Measurements from ENCODE around the gene NUCB1.

NUCB1 gene

DNA sequence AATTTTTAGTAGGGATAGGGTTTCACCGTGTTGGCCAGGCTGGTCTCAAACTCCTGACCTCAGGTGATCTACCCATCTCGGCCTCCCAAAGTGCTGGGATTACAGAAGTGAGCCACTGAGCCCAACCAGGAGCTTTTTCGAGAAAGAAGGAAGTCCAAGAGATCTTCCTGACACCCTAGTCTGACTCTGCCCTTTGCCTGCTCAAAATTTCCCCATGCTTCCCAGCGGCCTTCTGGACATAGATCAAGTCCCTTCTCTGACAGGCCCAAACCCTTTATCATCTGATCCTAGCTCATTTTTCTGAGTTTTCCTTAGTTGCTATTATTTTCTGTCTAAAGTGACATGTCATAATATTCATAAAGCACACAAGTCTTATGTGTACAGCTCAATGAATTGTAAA is 53.0 kb downstream of the NUCB1 start:
- H3K4me3 ChIP-seq (ENCODE audit: control insufficient read depth in 1 of 7, extremely low read depth in 1 of 7, insufficient read depth in 4 of 7, low read depth in 2 of 7, low read length in 6 of 7), result no peak overlapping the region
- WGBS (ENCODE audit: insufficient coverage), result 85% methylated on average over 4 of the region's 4 CpGs
- H3K27me3 ChIP-seq (replicated peaks in 2 of 5; ENCODE audit: control insufficient read depth in 4 of 5, insufficient read depth in 5 of 5, low read length in 4 of 5), result no peaks in the 10 kb centered on the region
- peaks cover 0 to 2% (median 0%) of the 10 kb centered on the region in 5 experiments for H3K9me3 ChIP-seq (ENCODE audit: control extremely low read depth in 1 of 5, control insufficient read depth in 4 of 5, insufficient read depth in 2 of 5, low read depth in 1 of 5, low read length in 4 of 5)
- H3K4me1 ChIP-seq (ENCODE audit: control extremely low read depth in 1 of 4, control insufficient read depth in 4 of 4, insufficient read depth in 4 of 4, low read length in 3 of 4), result peaks cover 0 to 19% (median 18%) of the 10 kb centered on the region in 4 experiments
- no peak for DNase-seq
- H3K36me3 ChIP-seq (ENCODE audit: control insufficient read depth in 4 of 4, insufficient read depth in 4 of 4, low read length in 3 of 4), result peaks cover 0 to 9% (median 6%) of the 10 kb centered on the region in 4 experiments
- H3K27ac ChIP-seq (ENCODE audit: insufficient read depth in 1 of 2, low read depth in 1 of 2, low read length in 2 of 2, poor library complexity in 1 of 2, severe bottlenecking in 2 of 2), result no peak overlapping the region
- ChIA-PET POLR2A (interaction anchor here (0.6 to 1.2 kb wide), 2 partner anchors 12 to 34 kb away, joined by 3 read pairs; partner anchors contain the start of gene FTL), CTCF (interaction anchor here (0.7 to 1.8 kb wide), 7 partner anchors 8 to 158 kb away, joined by 3 to 6 read pairs (median 4); partner anchors contain the start of genes FTL, GYS1 and RUVBL2)

DNA sequence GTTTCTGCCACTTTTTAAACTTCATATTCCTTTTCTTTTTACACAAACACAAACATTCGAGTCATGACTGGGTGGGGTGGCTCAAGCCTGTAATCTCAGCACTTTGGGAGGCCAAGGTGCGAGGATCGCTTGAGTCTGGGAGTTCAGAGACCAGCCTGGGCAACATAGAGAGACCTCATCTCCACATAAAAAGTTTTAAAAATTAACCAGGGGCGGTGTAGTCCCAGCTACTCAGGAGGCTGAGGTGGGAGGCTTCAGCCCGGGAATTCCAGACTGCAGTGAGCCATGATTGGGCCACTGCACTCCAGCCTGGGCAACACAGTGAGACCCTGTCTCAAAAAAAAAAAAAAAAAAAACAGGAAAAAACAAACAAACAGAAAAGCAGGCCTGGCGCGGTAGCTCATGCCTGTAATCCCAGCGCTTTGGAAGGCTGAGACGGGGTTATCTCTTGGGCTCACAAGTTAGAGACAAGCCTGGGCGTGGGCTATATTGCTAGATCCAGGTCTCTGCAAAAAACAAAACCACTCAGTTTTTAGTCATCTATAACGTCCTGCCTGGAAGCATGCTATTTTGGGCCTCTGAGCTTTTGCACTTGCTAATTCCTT is 54.0 kb downstream of the NUCB1 start:
- POLR2A ChIA-PET, result interaction anchor here (0.6 to 1.4 kb wide), 3 partner anchors 10 to 82 kb away, joined by 3 to 8 read pairs (median 3); partner anchors contain the start of gene PPP1R15A
- CTCF ChIA-PET, result interaction anchor here (1.1 to 1.8 kb wide), 6 partner anchors 9 to 166 kb away, joined by 3 to 6 read pairs (median 5); partner anchors contain the start of gene FTL
- Histone ChIP-seq H3K4me3 (ENCODE audit: control insufficient read depth in 1 of 7, extremely low read depth in 1 of 7, insufficient read depth in 4 of 7, low read depth in 2 of 7, low read length in 6 of 7) (peak overlapping the region; percentile 75 to 95 (median 91)), H3K9me3 (ENCODE audit: control extremely low read depth in 1 of 5, control insufficient read depth in 4 of 5, insufficient read depth in 2 of 5, low read depth in 1 of 5, low read length in 4 of 5) (no peaks in the 10 kb centered on the region), H3K27ac (ENCODE audit: insufficient read depth in 1 of 2, low read depth in 1 of 2, low read length in 2 of 2, poor library complexity in 1 of 2, severe bottlenecking in 2 of 2) (peak overlapping the region in 1 of 2 experiments; percentile 83), H3K36me3 (ENCODE audit: control insufficient read depth in 4 of 4, insufficient read depth in 4 of 4, low read length in 3 of 4) (peaks cover 2 to 11% (median 6%) of the 10 kb centered on the region in 4 experiments), H3K4me1 (ENCODE audit: control extremely low read depth in 1 of 4, control insufficient read depth in 4 of 4, insufficient read depth in 4 of 4, low read length in 3 of 4) (peaks cover 0 to 19% (median 18%) of the 10 kb centered on the region in 4 experiments), H3K27me3 (replicated peaks in 2 of 5; ENCODE audit: control insufficient read depth in 4 of 5, insufficient read depth in 5 of 5, low read length in 4 of 5) (no peaks in the 10 kb centered on the region)
- DNase-seq, result no peak
- WGBS (ENCODE audit: insufficient coverage), result 89% methylated on average over 7 of the region's 11 CpGs

DNA sequence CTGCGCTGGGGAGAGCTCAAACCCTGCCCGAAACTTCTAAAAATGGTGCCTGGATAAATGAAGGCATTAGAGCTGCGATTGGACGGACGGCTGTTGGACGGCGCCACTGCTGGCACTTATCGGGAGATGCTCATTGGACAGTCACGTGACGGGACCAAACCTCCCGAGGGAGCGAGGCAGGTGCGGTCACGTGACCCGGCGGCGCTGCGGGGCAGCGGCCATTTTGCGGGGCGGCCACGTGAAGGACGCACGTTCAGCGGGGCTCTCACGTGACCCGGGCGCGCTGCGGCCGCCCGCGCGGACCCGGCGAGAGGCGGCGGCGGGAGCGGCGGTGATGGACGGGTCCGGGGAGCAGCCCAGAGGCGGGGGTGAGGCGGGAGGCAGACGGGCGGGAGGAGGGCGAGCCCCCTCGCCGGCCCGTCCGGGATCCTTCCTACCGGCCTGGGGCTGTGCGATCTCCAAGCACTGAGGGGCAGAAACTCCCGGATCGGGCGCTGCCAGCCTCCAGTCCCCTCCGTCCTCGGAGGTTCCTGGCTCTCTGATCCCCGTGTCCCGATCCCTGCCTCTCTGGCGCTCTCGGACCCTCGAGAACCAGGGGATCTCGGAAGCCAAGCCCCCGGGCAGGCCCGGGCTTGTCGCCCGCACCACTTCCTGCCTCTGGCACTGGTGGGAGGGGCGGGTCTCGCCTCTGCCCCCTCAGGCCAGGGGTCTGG is 54.6 kb downstream of the NUCB1 start, which contains the start of gene BAX:
BAX (plus strand) TSS at position 281 of the 713 bp plus-strand sequence; CDS start at position 335, 54 bp downstream.
- peaks cover 0 to 19% (median 18%) of the 10 kb centered on the region in 4 experiments for H3K4me1 ChIP-seq (ENCODE audit: control extremely low read depth in 1 of 4, control insufficient read depth in 4 of 4, insufficient read depth in 4 of 4, low read length in 3 of 4)
- H3K36me3 ChIP-seq (ENCODE audit: control insufficient read depth in 4 of 4, insufficient read depth in 4 of 4, low read length in 3 of 4), result peaks cover 2 to 11% (median 6%) of the 10 kb centered on the region in 4 experiments
- H3K9me3 ChIP-seq (ENCODE audit: control extremely low read depth in 1 of 5, control insufficient read depth in 4 of 5, insufficient read depth in 2 of 5, low read depth in 1 of 5, low read length in 4 of 5), result no peaks in the 10 kb centered on the region
- DNase-seq, result peak; percentile 84 to 89 (median 86)
- peak within 1 kb of the TSS; percentile 75 to 95 (median 91) for H3K4me3 ChIP-seq (ENCODE audit: control insufficient read depth in 1 of 7, extremely low read depth in 1 of 7, insufficient read depth in 4 of 7, low read depth in 2 of 7, low read length in 6 of 7)
- CTCF ChIA-PET, result interaction anchor here (0.6 to 1.8 kb wide), 7 partner anchors 10 to 167 kb away, joined by 3 to 6 read pairs (median 4); partner anchors contain the start of gene FTL
- no peaks in the 10 kb centered on the region for H3K27me3 ChIP-seq (replicated peaks in 2 of 5; ENCODE audit: control insufficient read depth in 4 of 5, insufficient read depth in 5 of 5, low read length in 4 of 5)
- WGBS (ENCODE audit: insufficient coverage), result 0% methylated on average over 55 of the region's 71 CpGs
- POLR2A ChIA-PET, result interaction anchor here (0.6 to 1.9 kb wide), 4 partner anchors 9 to 83 kb away, joined by 3 to 8 read pairs (median 4); partner anchors contain the start of gene PPP1R15A
- H3K27ac ChIP-seq (ENCODE audit: insufficient read depth in 1 of 2, low read depth in 1 of 2, low read length in 2 of 2, poor library complexity in 1 of 2, severe bottlenecking in 2 of 2), result peak within 1 kb of the TSS; percentile 72 to 83

DNA sequence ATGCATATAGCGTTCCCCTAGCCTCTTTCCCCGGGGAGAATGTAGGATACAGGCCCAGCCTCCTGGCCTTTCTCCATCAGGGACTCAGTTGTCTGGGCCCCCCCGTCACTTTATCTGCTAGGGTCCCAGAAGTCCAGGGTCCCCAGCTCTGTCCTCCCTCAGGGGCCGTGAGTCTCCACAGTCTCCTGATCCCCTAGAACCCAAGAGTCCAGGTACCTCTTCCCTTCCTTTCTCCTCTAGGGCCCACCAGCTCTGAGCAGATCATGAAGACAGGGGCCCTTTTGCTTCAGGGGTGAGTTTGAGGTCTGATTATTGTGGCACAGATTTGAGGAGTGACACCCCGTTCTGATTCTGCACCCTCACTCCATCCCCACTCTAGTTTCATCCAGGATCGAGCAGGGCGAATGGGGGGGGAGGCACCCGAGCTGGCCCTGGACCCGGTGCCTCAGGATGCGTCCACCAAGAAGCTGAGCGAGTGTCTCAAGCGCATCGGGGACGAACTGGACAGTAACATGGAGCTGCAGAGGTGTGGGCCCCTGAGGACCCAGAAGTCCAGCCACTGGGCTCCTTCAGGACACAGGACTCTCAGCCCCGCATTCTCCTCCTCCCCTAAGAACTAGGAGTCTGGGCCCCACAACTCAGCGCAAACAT is 55.3 kb downstream of the NUCB1 start:
- CTCF ChIA-PET, result interaction anchor here (0.6 to 1.3 kb wide), 3 partner anchors 15 to 82 kb away, joined by 3 to 5 read pairs (median 3); no protein-coding TSS in a partner anchor
- DNase-seq, result no peak
- Histone ChIP-seq H3K27me3 (replicated peaks in 2 of 5; ENCODE audit: control insufficient read depth in 4 of 5, insufficient read depth in 5 of 5, low read length in 4 of 5) (no peaks in the 10 kb centered on the region), H3K27ac (ENCODE audit: insufficient read depth in 1 of 2, low read depth in 1 of 2, low read length in 2 of 2, poor library complexity in 1 of 2, severe bottlenecking in 2 of 2) (peak overlapping the region; percentile 72 to 83), H3K9me3 (ENCODE audit: control extremely low read depth in 1 of 5, control insufficient read depth in 4 of 5, insufficient read depth in 2 of 5, low read depth in 1 of 5, low read length in 4 of 5) (no peaks in the 10 kb centered on the region), H3K36me3 (ENCODE audit: control insufficient read depth in 4 of 4, insufficient read depth in 4 of 4, low read length in 3 of 4) (peaks cover 2 to 11% (median 6%) of the 10 kb centered on the region in 4 experiments), H3K4me1 (ENCODE audit: control extremely low read depth in 1 of 4, control insufficient read depth in 4 of 4, insufficient read depth in 4 of 4, low read length in 3 of 4) (peaks cover 0 to 21% (median 18%) of the 10 kb centered on the region in 4 experiments), H3K4me3 (ENCODE audit: control insufficient read depth in 1 of 7, extremely low read depth in 1 of 7, insufficient read depth in 4 of 7, low read depth in 2 of 7, low read length in 6 of 7) (peak overlapping the region; percentile 75 to 95 (median 91))
- 77% methylated on average over 12 of the region's 16 CpGs for WGBS (ENCODE audit: insufficient coverage)
- POLR2A ChIA-PET, result interaction anchor here (1.4 to 1.9 kb wide), 2 partner anchors 9 to 15 kb away, joined by 5 to 8 read pairs; no protein-coding TSS in a partner anchor

DNA sequence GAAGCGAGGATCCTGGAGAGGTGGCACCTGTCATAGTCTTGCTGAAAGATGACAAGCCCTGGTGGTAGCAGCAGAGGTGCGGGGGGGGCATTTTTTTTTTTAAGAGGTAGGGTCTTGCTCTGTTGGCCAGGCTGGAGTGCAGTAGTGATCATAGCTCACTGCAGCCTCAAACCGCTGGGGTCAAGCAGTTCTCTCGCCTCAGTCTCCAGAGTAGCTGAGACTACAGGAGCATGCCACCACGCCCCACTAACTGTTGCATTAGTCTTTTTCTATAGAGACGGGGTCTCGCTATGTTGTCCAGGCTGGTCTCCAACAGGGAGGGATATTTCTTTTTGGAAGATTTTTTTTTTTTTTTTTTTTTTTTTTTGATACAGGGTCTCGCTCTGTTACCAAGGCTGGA is 57.9 kb downstream of the NUCB1 start:
- WGBS (ENCODE audit: insufficient coverage), result 90% methylated on average over 5 of the region's 8 CpGs
- no peaks in the 10 kb centered on the region for H3K9me3 ChIP-seq (ENCODE audit: control extremely low read depth in 1 of 5, control insufficient read depth in 4 of 5, insufficient read depth in 2 of 5, low read depth in 1 of 5, low read length in 4 of 5)
- no peak for DNase-seq
- ChIA-PET POLR2A (no interaction called here), CTCF (interaction anchor here (1.0 to 1.4 kb wide), 2 partner anchors 15 to 84 kb away, joined by 3 to 4 read pairs; no protein-coding TSS in a partner anchor)
- no peak overlapping the region for H3K4me3 ChIP-seq (ENCODE audit: control insufficient read depth in 1 of 7, extremely low read depth in 1 of 7, insufficient read depth in 4 of 7, low read depth in 2 of 7, low read length in 6 of 7)
- H3K36me3 ChIP-seq (ENCODE audit: control insufficient read depth in 4 of 4, insufficient read depth in 4 of 4, low read length in 3 of 4), result peaks cover 2 to 17% (median 7%) of the 10 kb centered on the region in 4 experiments
- no peak overlapping the region for H3K27ac ChIP-seq (ENCODE audit: insufficient read depth in 1 of 2, low read depth in 1 of 2, low read length in 2 of 2, poor library complexity in 1 of 2, severe bottlenecking in 2 of 2)
- peaks cover 0 to 38% (median 36%) of the 10 kb centered on the region in 4 experiments for H3K4me1 ChIP-seq (ENCODE audit: control extremely low read depth in 1 of 4, control insufficient read depth in 4 of 4, insufficient read depth in 4 of 4, low read length in 3 of 4)
- H3K27me3 ChIP-seq (replicated peaks in 2 of 5; ENCODE audit: control insufficient read depth in 4 of 5, insufficient read depth in 5 of 5, low read length in 4 of 5), result no peaks in the 10 kb centered on the region

DNA sequence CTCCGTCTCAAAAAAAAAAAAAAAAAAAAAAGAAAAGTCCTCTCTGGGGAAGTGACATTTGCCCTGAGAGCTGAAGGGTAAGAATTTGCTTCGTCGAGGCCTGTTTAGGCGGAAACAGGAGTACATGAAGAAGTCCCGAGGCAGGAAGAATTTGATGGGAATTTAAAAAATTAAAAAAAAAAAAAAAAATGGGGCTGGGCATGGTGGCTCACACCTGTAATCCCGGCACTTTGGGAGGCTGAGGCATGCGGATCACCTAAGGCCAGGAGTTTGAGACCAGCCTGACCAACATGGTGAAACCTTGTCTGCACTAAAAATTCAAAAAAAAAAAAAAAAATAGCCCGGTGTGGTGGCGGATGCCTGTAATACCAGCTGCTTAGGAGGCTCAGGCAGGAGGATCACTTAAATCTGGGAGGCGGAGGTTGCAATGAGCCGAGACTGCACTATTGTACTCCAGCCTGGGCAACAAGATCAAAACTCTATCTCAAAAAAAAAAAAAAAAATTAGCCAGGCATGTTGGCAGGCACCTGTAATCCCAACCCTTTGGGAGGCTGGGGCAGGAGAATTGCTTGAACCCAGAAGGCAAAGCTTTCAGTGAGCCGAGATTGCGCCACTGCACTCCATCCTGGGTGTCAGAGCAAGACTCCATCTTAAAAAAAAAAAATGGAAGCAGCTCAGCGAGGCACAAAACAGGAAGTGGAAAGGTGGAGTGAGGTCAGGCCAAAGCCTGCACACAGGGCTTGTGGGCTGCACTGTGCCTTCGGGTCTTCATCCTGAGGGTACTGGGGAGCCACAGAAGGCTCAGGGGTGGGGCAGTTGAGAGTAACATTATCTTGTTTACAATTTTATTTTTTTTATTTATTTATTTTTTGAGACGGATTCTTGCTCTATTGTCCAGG is 59.5 kb downstream of the NUCB1 start:
- Histone ChIP-seq H3K36me3 (ENCODE audit: control insufficient read depth in 4 of 4, insufficient read depth in 4 of 4, low read length in 3 of 4) (peaks cover 2 to 17% (median 7%) of the 10 kb centered on the region in 4 experiments), H3K27me3 (replicated peaks in 2 of 5; ENCODE audit: control insufficient read depth in 4 of 5, insufficient read depth in 5 of 5, low read length in 4 of 5) (no peaks in the 10 kb centered on the region), H3K27ac (ENCODE audit: insufficient read depth in 1 of 2, low read depth in 1 of 2, low read length in 2 of 2, poor library complexity in 1 of 2, severe bottlenecking in 2 of 2) (no peak overlapping the region), H3K9me3 (ENCODE audit: control extremely low read depth in 1 of 5, control insufficient read depth in 4 of 5, insufficient read depth in 2 of 5, low read depth in 1 of 5, low read length in 4 of 5) (no peaks in the 10 kb centered on the region), H3K4me1 (ENCODE audit: control extremely low read depth in 1 of 4, control insufficient read depth in 4 of 4, insufficient read depth in 4 of 4, low read length in 3 of 4) (peaks cover 7 to 49% (median 47%) of the 10 kb centered on the region in 4 experiments), H3K4me3 (ENCODE audit: control insufficient read depth in 1 of 7, extremely low read depth in 1 of 7, insufficient read depth in 4 of 7, low read depth in 2 of 7, low read length in 6 of 7) (no peak overlapping the region)
- 78% methylated on average over 7 of the region's 16 CpGs for WGBS (ENCODE audit: insufficient coverage)
- ChIA-PET CTCF (interaction anchor here (0.7 to 1.4 kb wide), 4 partner anchors 8 to 85 kb away, joined by 3 read pairs; no protein-coding TSS in a partner anchor), POLR2A (no interaction called here)
- DNase-seq, result peak in 2 of 3 donors; percentile 41 to 56

Measured in common myeloid progenitor, CD34-positive (primary cell).